Osteoblast (primary cell): ENCODE data around the gene KLHL28. TPM values are rescaled to one million over a fixed set of nuclear protein-coding genes. Genes with fewer than 3 reads are reported as not detected.

ENCODE experiments used
- DNase-seq: peaks from one replicate; pipeline ENCODE4 v3.0.0; 2011; ENCODE audit warnings: low spot score, mixed read lengths; ENCODE audit not compliant: insufficient read length; ENCODE audit errors: missing footprints
- H2AFZ ChIP-seq: 2 replicates; pipeline ENCODE4 v1.6.0; 2011; ENCODE audit warnings: mild to moderate bottlenecking, low read length
- H3K27ac ChIP-seq: 2 replicates; pipeline ENCODE4 v1.5.1; 2011; ENCODE audit warnings: mild to moderate bottlenecking, low read depth, low read length, moderate library complexity
- H3K27me3 ChIP-seq: 2 replicates; pipeline ENCODE4 v1.6.0; 2012; ENCODE audit warnings: mild to moderate bottlenecking, control low read depth, inconsistent platforms, low read length, moderate library complexity; ENCODE audit not compliant: insufficient read depth
- H3K36me3 ChIP-seq: 2 replicates; pipeline ENCODE4 v1.5.1; 2011; ENCODE audit warnings: mild to moderate bottlenecking, low read length, control low read depth, moderate library complexity; ENCODE audit not compliant: insufficient read depth
- H3K4me1 ChIP-seq: 2 replicates; pipeline ENCODE4 v1.5.1; 2011; ENCODE audit warnings: mild to moderate bottlenecking, low read length, control low read depth, moderate library complexity; ENCODE audit not compliant: insufficient read depth
- H3K4me2 ChIP-seq: 2 replicates; pipeline ENCODE4 v1.6.0; 2011; ENCODE audit warnings: mild to moderate bottlenecking, low read length; ENCODE audit not compliant: insufficient read depth
- H3K4me3 ChIP-seq: fragments of 200-600 bp; sonication (generic); 3 replicates; pipeline ENCODE4 v1.5.1; 2012; ENCODE audit warnings: mild to moderate bottlenecking, low read length, inconsistent platforms; ENCODE audit not compliant: insufficient read depth
- H3K79me2 ChIP-seq: 2 replicates; pipeline ENCODE4 v1.6.0; 2012; ENCODE audit warnings: mild to moderate bottlenecking, low read length, control low read depth, inconsistent platforms; ENCODE audit not compliant: insufficient read depth
- H3K9me3 ChIP-seq: 2 replicates; pipeline ENCODE4 v1.5.1; 2011; ENCODE audit warnings: low read depth, low read length, control low read depth
- H4K20me1 ChIP-seq: 2 replicates; pipeline ENCODE4 v1.6.0; 2012; ENCODE audit warnings: mild to moderate bottlenecking, low read length, control low read depth; ENCODE audit not compliant: insufficient read depth
- CTCF ChIP-seq: IDR thresholded peaks from 2 replicates; pipeline ENCODE4 v1.5.1; 2011; ENCODE audit warnings: mild to moderate bottlenecking, low read depth, low read length, moderate library complexity; ENCODE audit errors: extremely low read depth
- total RNA-seq: library from RNA; depleted of rRNA; stranded (reverse); fragments of >200 nt; gene quantifications from 2 replicates; pipeline ENCODE4 v1.2.3, GENCODE V29; 2012

The KLHL28 gene
- total RNA-seq, 1 donor = 11.9 TPM

GRCh38 chr14:44982594-44982993 lies 20.8 kb upstream of the KLHL28 start:
- peaks cover 52% of the 10 kb centered on the region for H3K79me2 ChIP-seq
- no peak for DNase-seq

GRCh38 chr14:44981198-44981597 lies 19.5 kb upstream of the KLHL28 start:
- Histone ChIP-seq H3K4me2 (no peak overlapping the region), H3K4me3 (no peak overlapping the region), H3K27ac (no peak overlapping the region), H4K20me1 (peaks cover 11% of the 10 kb centered on the region), H3K79me2 (peaks cover 58% of the 10 kb centered on the region), H2AFZ (no peak overlapping the region), H3K9me3 (no peaks in the 10 kb centered on the region), H3K4me1 (no peaks in the 10 kb centered on the region), H3K36me3 (no peaks in the 10 kb centered on the region), H3K27me3 (no peaks in the 10 kb centered on the region)
- TF ChIP-seq CTCF = no peak
- DNase-seq = no peak

More at GRCh38 chr14:44982594-44982993, 20.8 kb upstream of the KLHL28 start:
- Histone ChIP-seq H3K4me1 (no peaks in the 10 kb centered on the region), H3K36me3 (no peaks in the 10 kb centered on the region), H3K4me3 (no peak overlapping the region), H3K27me3 (no peaks in the 10 kb centered on the region), H3K9me3 (no peaks in the 10 kb centered on the region), H3K27ac (no peak overlapping the region), H3K4me2 (no peak overlapping the region), H2AFZ (no peak overlapping the region), H4K20me1 (peaks cover 11% of the 10 kb centered on the region)
- no peak for TF ChIP-seq CTCF

- no peak for TF ChIP-seq CTCF
- Histone ChIP-seq H4K20me1 (peaks cover 6% of the 10 kb centered on the region), H3K36me3 (no peaks in the 10 kb centered on the region), H3K27me3 (no peaks in the 10 kb centered on the region), H3K79me2 (peaks cover 63% of the 10 kb centered on the region), H2AFZ (no peak overlapping the region), H3K4me1 (no peaks in the 10 kb centered on the region), H3K27ac (no peak overlapping the region), H3K9me3 (no peaks in the 10 kb centered on the region), H3K4me3 (no peak overlapping the region), H3K4me2 (no peak overlapping the region)
- no peak for DNase-seq
Measured at GRCh38 chr14:44979740-44980356, 18.1 kb upstream of the KLHL28 start.

GRCh38 chr14:44979273-44979672 lies 17.5 kb upstream of the KLHL28 start:
- no peaks in the 10 kb centered on the region for H3K27me3 ChIP-seq
- H3K9me3 ChIP-seq = no peaks in the 10 kb centered on the region
- no peak for DNase-seq
- no peak overlapping the region for H3K4me3 ChIP-seq
- H3K79me2 ChIP-seq = peaks cover 67% of the 10 kb centered on the region
- H4K20me1 ChIP-seq = peaks cover 6% of the 10 kb centered on the region
- H3K27ac ChIP-seq = no peak overlapping the region
- TF ChIP-seq CTCF = no peak
- H3K4me2 ChIP-seq = no peak overlapping the region
- H2AFZ ChIP-seq = no peak overlapping the region
- H3K4me1 ChIP-seq = no peaks in the 10 kb centered on the region
- no peaks in the 10 kb centered on the region for H3K36me3 ChIP-seq
